ENCODE measurements around the gene GALNT13. TPM values are rescaled to one million over a fixed set of nuclear protein-coding genes. Genes with fewer than 3 reads are reported as not detected.

The GALNT13 gene
- total RNA-seq, 1 experiment from 2014 or later = not detected

GRCh38 chr2:154203206-154203605 is 331.5 kb downstream of the GALNT13 start:
- no peak overlapping the region for H3K4me3 Mint-ChIP-seq (ENCODE audit: low read depth, unreplicated experiment)
- no peaks in the 10 kb centered on the region for H3K36me3 Mint-ChIP-seq (ENCODE audit: insufficient read depth, unreplicated experiment)
- peaks cover 2% of the 10 kb centered on the region for H3K9me3 Mint-ChIP-seq (ENCODE audit: low read depth, unreplicated experiment)
- TF ChIP-seq, protein P1, sequence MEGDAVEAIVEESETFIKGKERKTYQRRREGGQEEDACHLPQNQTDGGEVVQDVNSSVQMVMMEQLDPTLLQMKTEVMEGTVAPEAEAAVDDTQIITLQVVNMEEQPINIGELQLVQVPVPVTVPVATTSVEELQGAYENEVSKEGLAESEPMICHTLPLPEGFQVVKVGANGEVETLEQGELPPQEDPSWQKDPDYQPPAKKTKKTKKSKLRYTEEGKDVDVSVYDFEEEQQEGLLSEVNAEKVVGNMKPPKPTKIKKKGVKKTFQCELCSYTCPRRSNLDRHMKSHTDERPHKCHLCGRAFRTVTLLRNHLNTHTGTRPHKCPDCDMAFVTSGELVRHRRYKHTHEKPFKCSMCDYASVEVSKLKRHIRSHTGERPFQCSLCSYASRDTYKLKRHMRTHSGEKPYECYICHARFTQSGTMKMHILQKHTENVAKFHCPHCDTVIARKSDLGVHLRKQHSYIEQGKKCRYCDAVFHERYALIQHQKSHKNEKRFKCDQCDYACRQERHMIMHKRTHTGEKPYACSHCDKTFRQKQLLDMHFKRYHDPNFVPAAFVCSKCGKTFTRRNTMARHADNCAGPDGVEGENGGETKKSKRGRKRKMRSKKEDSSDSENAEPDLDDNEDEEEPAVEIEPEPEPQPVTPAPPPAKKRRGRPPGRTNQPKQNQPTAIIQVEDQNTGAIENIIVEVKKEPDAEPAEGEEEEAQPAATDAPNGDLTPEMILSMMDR (IDR thresholded peaks at IDR 0.05; ENCODE audit: unreplicated experiment) = no peak
- H3K27me3 Mint-ChIP-seq (ENCODE audit: unreplicated experiment) = no peaks in the 10 kb centered on the region
- no peak for DNase-seq
- H3K27ac Mint-ChIP-seq (ENCODE audit: unreplicated experiment) = no peak overlapping the region
- CTCF ChIA-PET = no interaction called here
- peaks cover 8% of the 10 kb centered on the region for H3K4me1 Mint-ChIP-seq (ENCODE audit: low read depth, unreplicated experiment)
- intact Hi-C loops (cut with micrococcal nuclease; ENCODE audit: unreplicated experiment) = no loop called here
- BruUV-seq (replicated peaks) = no TSS peak

- Mint-ChIP-seq H3K9me3 (ENCODE audit: low read depth, unreplicated experiment) (peaks cover 2% of the 10 kb centered on the region), H3K27me3 (ENCODE audit: unreplicated experiment) (no peaks in the 10 kb centered on the region), H3K4me1 (ENCODE audit: low read depth, unreplicated experiment) (peaks cover 8% of the 10 kb centered on the region), H3K36me3 (ENCODE audit: insufficient read depth, unreplicated experiment) (no peaks in the 10 kb centered on the region), H3K27ac (ENCODE audit: unreplicated experiment) (no peak overlapping the region), H3K4me3 (ENCODE audit: low read depth, unreplicated experiment) (no peak overlapping the region)
- DNase-seq = no peak
- BruUV-seq (replicated peaks) = no TSS peak
- intact Hi-C loops (cut with micrococcal nuclease; ENCODE audit: unreplicated experiment) = no loop called here
- TF ChIP-seq, protein P1 (IDR thresholded peaks at IDR 0.05; ENCODE audit: unreplicated experiment) = no peak
- CTCF ChIA-PET = no interaction called here
These were observed 332.2 kb downstream of the GALNT13 start for GRCh38 chr2:154203902-154204301.

DNA sequence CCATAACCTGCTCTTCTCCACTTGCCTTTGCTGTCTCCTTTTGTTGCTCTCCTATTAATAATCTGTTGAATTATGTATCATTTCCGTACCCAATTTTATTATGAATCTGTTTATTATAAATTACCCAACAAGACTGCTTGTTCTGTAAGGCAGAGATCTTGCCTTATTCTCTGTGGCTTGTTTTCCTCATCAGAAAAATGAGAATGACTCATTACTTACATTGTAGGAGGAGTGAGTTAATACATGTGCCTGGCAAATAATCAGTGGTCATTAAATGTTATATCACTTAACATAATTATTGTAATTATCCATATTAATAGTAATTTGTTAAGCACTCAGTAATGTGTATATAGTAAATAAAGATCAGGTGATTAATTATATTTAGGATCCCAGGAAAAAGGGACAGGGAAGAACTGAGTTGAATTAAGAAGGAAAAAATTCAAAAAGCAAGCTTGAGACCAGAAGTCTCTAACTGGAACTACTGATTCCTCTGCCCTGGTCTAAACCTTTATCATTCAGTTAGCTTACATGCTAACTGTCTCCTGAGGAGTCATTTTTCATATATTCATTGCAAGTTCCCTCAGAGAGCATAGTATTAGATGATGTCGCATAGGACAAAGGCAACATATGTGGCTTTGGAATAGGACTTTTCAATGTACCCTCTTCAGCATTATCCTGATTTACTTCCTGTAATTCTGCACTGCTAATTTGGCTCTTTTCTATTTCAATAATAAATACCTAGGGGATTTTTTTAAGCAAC is 335.7 kb downstream of the GALNT13 start:
- Mint-ChIP-seq H3K27me3 (ENCODE audit: unreplicated experiment) (no peaks in the 10 kb centered on the region), H3K4me3 (ENCODE audit: low read depth, unreplicated experiment) (no peak overlapping the region), H3K36me3 (ENCODE audit: insufficient read depth, unreplicated experiment) (no peaks in the 10 kb centered on the region), H3K4me1 (ENCODE audit: low read depth, unreplicated experiment) (peaks cover 8% of the 10 kb centered on the region), H3K9me3 (ENCODE audit: low read depth, unreplicated experiment) (peaks cover 2% of the 10 kb centered on the region), H3K27ac (ENCODE audit: unreplicated experiment) (no peak overlapping the region)
- no TSS peak for BruUV-seq (replicated peaks)
- intact Hi-C loops (cut with micrococcal nuclease; ENCODE audit: unreplicated experiment) = no loop called here
- DNase-seq = no peak
- CTCF ChIA-PET = no interaction called here
- TF ChIP-seq, protein P1 (IDR thresholded peaks at IDR 0.05; ENCODE audit: unreplicated experiment) = no peak

DNA sequence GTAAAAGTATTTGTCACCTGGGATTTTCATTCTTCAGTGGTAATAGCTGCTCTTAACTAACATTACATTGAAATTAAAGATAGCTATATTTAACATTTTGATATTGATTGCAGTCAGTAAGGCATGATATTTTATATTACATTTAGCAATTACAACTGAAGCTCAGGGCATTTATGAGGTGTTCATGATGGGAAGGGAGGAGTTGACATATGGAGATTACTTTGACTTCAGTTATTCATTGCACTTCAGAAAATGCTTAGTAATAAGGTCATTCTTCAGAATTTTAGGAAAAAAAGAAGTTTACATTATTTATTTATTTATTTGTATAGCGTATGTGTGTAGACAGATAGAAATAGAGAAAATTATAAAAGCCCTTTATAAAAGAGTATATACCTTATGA is 352.0 kb downstream of the GALNT13 start:
- no peaks in the 10 kb centered on the region for H3K9me3 Mint-ChIP-seq (ENCODE audit: low read depth, unreplicated experiment)
- no peak for DNase-seq
- BruUV-seq (replicated peaks) = no TSS peak
- intact Hi-C loops (cut with micrococcal nuclease; ENCODE audit: unreplicated experiment) = no loop called here
- TF ChIP-seq, protein P1 (IDR thresholded peaks at IDR 0.05; ENCODE audit: unreplicated experiment) = no peak
- no peak overlapping the region for H3K27ac Mint-ChIP-seq (ENCODE audit: unreplicated experiment)
- H3K4me1 Mint-ChIP-seq (ENCODE audit: low read depth, unreplicated experiment) = no peaks in the 10 kb centered on the region
- no peaks in the 10 kb centered on the region for H3K36me3 Mint-ChIP-seq (ENCODE audit: insufficient read depth, unreplicated experiment)
- H3K4me3 Mint-ChIP-seq (ENCODE audit: low read depth, unreplicated experiment) = no peak overlapping the region
- CTCF ChIA-PET = no interaction called here
- H3K27me3 Mint-ChIP-seq (ENCODE audit: unreplicated experiment) = no peaks in the 10 kb centered on the region
